Measurements from ENCODE around the gene TESK2. TPM values are rescaled to one million over a fixed set of nuclear protein-coding genes. Genes with fewer than 3 reads are reported as not detected.

Gene TESK2
- total and polyA plus RNA-seq, 2 of the 8 experiments (the other 6 are each of a cell fraction or from before 2014, with no cell fraction given), result 10.8 to 12.6 TPM

DNA sequence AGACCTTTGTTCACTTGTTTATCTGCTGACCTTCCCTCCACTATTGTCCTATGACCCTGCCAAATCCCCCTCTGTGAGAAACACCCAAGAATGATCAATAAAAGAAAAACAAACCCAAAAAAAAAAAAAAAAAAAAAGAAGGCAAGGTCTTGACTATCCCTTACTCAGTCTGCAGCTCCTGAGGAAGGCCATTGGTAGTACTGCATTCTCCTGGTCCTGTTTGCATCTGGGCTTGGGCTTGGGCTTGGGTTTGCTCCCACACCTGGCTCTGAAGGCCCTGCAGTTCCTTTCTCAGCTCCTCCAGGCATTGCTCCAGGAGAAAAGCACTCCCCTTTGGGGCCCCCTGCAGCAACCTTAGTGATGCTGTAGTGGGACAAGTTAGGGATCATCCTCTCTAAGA is 7.3 kb upstream of the TESK2 start:
- Histone ChIP-seq H3K27me3 (replicated peaks in 1 of 4; ENCODE audit: control insufficient read depth in 3 of 4, extremely low read depth in 1 of 4, insufficient read depth in 3 of 4, low read length in 3 of 4) (no peaks in the 10 kb centered on the region), H4K8ac (ENCODE audit: extremely low read depth, insufficient read depth, low read length) (no peak overlapping the region), H2BK15ac (ENCODE audit: low read length) (no peak overlapping the region), H4K20me1 (replicated peaks in 1 of 2; ENCODE audit: control insufficient read depth in 1 of 2, insufficient read depth in 2 of 2, low read length in 2 of 2) (no peaks in the 10 kb centered on the region), H3K14ac (ENCODE audit: insufficient read length) (no peak overlapping the region), H3K9ac (replicated peaks in 1 of 4; ENCODE audit: extremely low read depth in 1 of 4, low read depth in 3 of 4, low read length in 3 of 4) (no peak overlapping the region), H2AK5ac (ENCODE audit: low read depth, low read length) (no peak overlapping the region), H2BK12ac (ENCODE audit: low read depth, low read length) (no peak overlapping the region), H3K27ac (ENCODE audit: low read depth, low read length) (no peak overlapping the region), H3K36me3 (ENCODE audit: control insufficient read depth in 2 of 4, insufficient read depth in 4 of 4, low read length in 3 of 4) (no peaks in the 10 kb centered on the region), H2AFZ (ENCODE audit: low read length) (no peak overlapping the region), H3K4ac (replicated peaks; ENCODE audit: insufficient read length, low read depth, low read length) (no peak overlapping the region), H3K23me2 (ENCODE audit: low read depth, low read length) (peaks cover 4% of the 10 kb centered on the region), H3K79me1 (ENCODE audit: low read depth, low read length) (no peaks in the 10 kb centered on the region), H3K9me3 (ENCODE audit: insufficient read depth in 2 of 2, low read depth in 1 of 2, low read length in 1 of 2) (peaks cover 0 to 10% of the 10 kb centered on the region in 2 experiments; a peak in 2 of 4 replicates), H3K79me2 (ENCODE audit: control insufficient read depth in 1 of 2, insufficient read depth in 2 of 2, low read length in 2 of 2) (peaks cover 0 to 13% of the 10 kb centered on the region in 2 experiments; a peak in 2 of 4 replicates), H3K4me1 (replicated peaks in 1 of 4; ENCODE audit: control insufficient read depth in 3 of 4, insufficient read depth in 4 of 4, low read length in 3 of 4) (peaks cover 0 to 10% (median 3%) of the 10 kb centered on the region in 4 experiments; a peak in 6 of 7 replicates), H4K5ac (ENCODE audit: insufficient read length, low read depth, low read length) (no peak overlapping the region), H3K4me3 (ENCODE audit: extremely low read depth in 1 of 4, insufficient read depth in 2 of 4, low read depth in 3 of 4, low read length in 4 of 4) (no peak overlapping the region), H4K91ac (replicated peaks; ENCODE audit: insufficient read length, low read length) (no peak overlapping the region), H2BK20ac (ENCODE audit: low read length) (no peak overlapping the region), H3K23ac (ENCODE audit: insufficient read length) (no peak overlapping the region), H2BK120ac (replicated peaks; ENCODE audit: low read depth, low read length) (no peak overlapping the region), H3K56ac (replicated peaks; ENCODE audit: insufficient read length, low read depth, low read length) (no peak overlapping the region), H3K4me2 (ENCODE audit: insufficient read depth in 1 of 2, low read depth in 2 of 2, low read length in 2 of 2) (peak overlapping the region; percentile 10 to 84; a peak in 1 of 4 replicates), H2BK5ac (ENCODE audit: low read depth, low read length) (no peak overlapping the region), H3K18ac (ENCODE audit: extremely low read depth, low read length) (no peak overlapping the region)
- no peak for FAIRE-seq
- no peak for TF ChIP-seq ZNF274 (IDR thresholded peaks at IDR 0.05; ENCODE audit: borderline replicate concordance, extremely low read depth, low read length)
- no peak for DNase-seq (ENCODE audit: low read depth in 1 of 2, low spot score in 2 of 2)
- ChIA-PET POLR2A (ENCODE audit: partially characterized antibody) (interaction anchor here (0.6 to 16.2 kb wide), 8 partner anchors 7 to 679 kb away, joined by 3 to 429 read pairs (median 16); partner anchors contain the start of genes HPDL, PRDX1 and TESK2), CTCF (ENCODE audit: partially characterized antibody) (interaction anchor here (0.6 to 2.8 kb wide), 4 partner anchors 28 to 138 kb away, joined by 3 to 9 read pairs (median 4); no protein-coding TSS in a partner anchor)
